Measurements from ENCODE around the gene SMARCC2. TPM values are rescaled to one million over a fixed set of nuclear protein-coding genes. Genes with fewer than 3 reads are reported as not detected.

SMARCC2 gene
- total and polyA plus RNA-seq, 2 of the 13 experiments (the other 11 are each of a cell fraction or from before 2014, with no cell fraction given), result 21.3 to 24.1 TPM

DNA sequence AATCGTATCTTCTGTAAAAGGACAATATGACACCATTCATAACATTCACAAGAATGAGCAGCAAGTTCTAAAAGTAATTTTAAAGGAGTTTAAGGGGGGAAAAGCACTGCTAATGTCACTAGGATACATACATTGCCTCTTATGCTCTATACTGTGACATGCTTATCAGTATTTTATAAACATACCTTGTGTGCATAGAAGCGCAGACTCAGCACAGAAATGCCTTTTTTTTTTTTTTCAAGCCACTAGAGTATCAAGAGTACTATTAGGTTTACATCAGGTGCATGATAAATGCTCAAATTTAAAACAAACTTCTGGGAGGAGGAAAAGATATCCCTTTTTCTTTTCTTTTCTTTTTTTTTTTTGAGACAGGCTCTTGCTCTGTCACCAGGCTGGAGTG, 13.6 kb upstream of the SMARCC2 start:
- no peaks in the 10 kb centered on the region for H3K4me1 ChIP-seq (ENCODE audit: insufficient read depth, low read length)
- no TSS peak for BruUV-seq (replicated peaks)
- in situ Hi-C loops (cut with HindIII; ENCODE audit: extremely low pct_ligation_motif_present, low pct_unique_long_range_greater_than_20kb), result no loop called here
- TF ChIP-seq MAFK (conservative IDR thresholded peaks at IDR 0.05 in 1 of 2, IDR thresholded peaks at IDR 0.05 in 1 of 2; ENCODE audit: low read length in 2 of 2) (peak in 1 of 2 experiments; percentile 26; a peak in 1 of 4 replicates), ELF1 (CRISPR knock-in tag; IDR thresholded peaks at IDR 0.05) (no peak)
- no peak for DNase-seq (ENCODE audit: low spot score)
- no peak overlapping the region for H3K4me3 ChIP-seq (replicated peaks in 1 of 3; ENCODE audit: insufficient read depth in 1 of 3, low read depth in 2 of 3, low read length in 3 of 3)
- no peak overlapping the region for H3K27ac ChIP-seq (ENCODE audit: extremely low read length, insufficient read depth, low read length)
- H3K9me3 ChIP-seq (ENCODE audit: low read length), result no peaks in the 10 kb centered on the region
- H3K27me3 ChIP-seq (ENCODE audit: control insufficient read depth in 1 of 2, insufficient read depth in 2 of 2, low read length in 2 of 2), result no peaks in the 10 kb centered on the region
- ChIA-PET POLR2A (interaction anchor here (0.7 to 1.6 kb wide), 2 partner anchors 19 to 38 kb away, joined by 3 to 11 read pairs; partner anchors contain the start of gene RNF41), CTCF (ENCODE audit: low intra/inter-chr PET ratio, low total read pairs) (no interaction called here)
- 88% methylated on average over 2 of the region's 2 CpGs for WGBS (ENCODE audit: low lambda C conversion rate)
- no peak overlapping the region for H2AFZ ChIP-seq (ENCODE audit: low read length)
- no peaks in the 10 kb centered on the region for H4K20me1 ChIP-seq (ENCODE audit: insufficient read depth, low read length)
- H3K4me2 ChIP-seq (ENCODE audit: low read depth, low read length), result no peak overlapping the region
- H3K79me2 ChIP-seq (ENCODE audit: insufficient read depth, low read length), result no peaks in the 10 kb centered on the region
- H3K9ac ChIP-seq (ENCODE audit: insufficient read depth, low read depth, low read length), result no peak overlapping the region
- H3K36me3 ChIP-seq (replicated peaks in 1 of 2; ENCODE audit: control insufficient read depth in 1 of 2, insufficient read depth in 2 of 2, low read length in 2 of 2), result peaks cover 14 to 30% of the 10 kb centered on the region in 2 experiments
- no peak for FAIRE-seq
- intact Hi-C loops (cut with micrococcal nuclease; ENCODE audit: unreplicated experiment), result no loop called here
- ATAC-seq, result no peak

DNA sequence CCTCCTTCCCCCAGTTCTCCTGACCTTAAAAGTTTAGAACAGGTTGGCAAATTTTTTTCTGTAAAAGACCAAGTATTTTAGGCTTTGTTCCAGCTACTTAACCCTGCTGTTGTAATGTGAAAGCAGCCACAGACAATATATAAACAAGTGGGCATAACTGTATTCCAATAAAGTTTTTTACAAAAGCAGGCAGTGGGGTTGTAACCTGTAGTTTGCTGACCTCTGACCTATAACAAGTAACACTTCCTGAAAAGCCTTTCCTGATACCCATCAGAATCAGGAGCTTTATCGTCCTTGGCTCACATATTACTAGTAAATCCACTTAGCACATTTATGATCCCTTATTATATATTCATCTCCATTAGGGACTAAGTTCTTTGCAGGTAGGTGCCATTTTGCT, 13.1 kb upstream of the SMARCC2 start:
- Histone ChIP-seq H3K36me3 (replicated peaks in 1 of 2; ENCODE audit: control insufficient read depth in 1 of 2, insufficient read depth in 2 of 2, low read length in 2 of 2) (peaks cover 10 to 26% of the 10 kb centered on the region in 2 experiments), H3K27me3 (ENCODE audit: control insufficient read depth in 1 of 2, insufficient read depth in 2 of 2, low read length in 2 of 2) (no peaks in the 10 kb centered on the region), H3K27ac (ENCODE audit: extremely low read length, insufficient read depth, low read length) (no peak overlapping the region), H3K4me2 (ENCODE audit: low read depth, low read length) (no peak overlapping the region), H3K9me3 (ENCODE audit: low read length) (no peaks in the 10 kb centered on the region), H2AFZ (ENCODE audit: low read length) (no peak overlapping the region), H3K4me3 (replicated peaks in 1 of 3; ENCODE audit: insufficient read depth in 1 of 3, low read depth in 2 of 3, low read length in 3 of 3) (no peak overlapping the region), H4K20me1 (ENCODE audit: insufficient read depth, low read length) (no peaks in the 10 kb centered on the region), H3K4me1 (ENCODE audit: insufficient read depth, low read length) (no peaks in the 10 kb centered on the region), H3K79me2 (ENCODE audit: insufficient read depth, low read length) (no peaks in the 10 kb centered on the region), H3K9ac (ENCODE audit: insufficient read depth, low read depth, low read length) (no peak overlapping the region)
- peak; percentile 60 for TF ChIP-seq ZBTB40 (IDR thresholded peaks at IDR 0.05)
- TF ChIP-seq ZBTB40 (CRISPR knock-in tag; IDR thresholded peaks at IDR 0.05), result peak; percentile 92
- 0 out of 2 replicates have a peak, but pooled peaks have one; percentile 21 for TF ChIP-seq NR2F6 (IDR thresholded peaks at IDR 0.05)
- TF ChIP-seq NR2F6 (CRISPR knock-in tag; IDR thresholded peaks at IDR 0.05), result no peak
- no peak for TF ChIP-seq FLYWCH1 (CRISPR knock-in tag; IDR thresholded peaks at IDR 0.05)
- TF ChIP-seq, protein P1, sequence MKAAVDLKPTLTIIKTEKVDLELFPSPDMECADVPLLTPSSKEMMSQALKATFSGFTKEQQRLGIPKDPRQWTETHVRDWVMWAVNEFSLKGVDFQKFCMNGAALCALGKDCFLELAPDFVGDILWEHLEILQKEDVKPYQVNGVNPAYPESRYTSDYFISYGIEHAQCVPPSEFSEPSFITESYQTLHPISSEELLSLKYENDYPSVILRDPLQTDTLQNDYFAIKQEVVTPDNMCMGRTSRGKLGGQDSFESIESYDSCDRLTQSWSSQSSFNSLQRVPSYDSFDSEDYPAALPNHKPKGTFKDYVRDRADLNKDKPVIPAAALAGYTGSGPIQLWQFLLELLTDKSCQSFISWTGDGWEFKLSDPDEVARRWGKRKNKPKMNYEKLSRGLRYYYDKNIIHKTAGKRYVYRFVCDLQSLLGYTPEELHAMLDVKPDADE (CRISPR knock-in tag; IDR thresholded peaks at IDR 0.05), result no peak
- 88% methylated on average over 1 of the region's 1 CpG for WGBS (ENCODE audit: low lambda C conversion rate)
- FAIRE-seq (no peak), ATAC-seq (no peak), DNase-seq (ENCODE audit: low spot score) (no peak)
- CTCF ChIA-PET (ENCODE audit: low intra/inter-chr PET ratio, low total read pairs), result no interaction called here
- POLR2A ChIA-PET, result interaction anchor here (1.6 kb wide), 1 partner anchor 19 kb away, joined by 11 read pairs; the partner anchor contains the start of gene RNF41
- intact Hi-C loops (cut with micrococcal nuclease; ENCODE audit: unreplicated experiment) (no loop called here), in situ Hi-C loops (cut with HindIII; ENCODE audit: extremely low pct_ligation_motif_present, low pct_unique_long_range_greater_than_20kb) (no loop called here)
- no TSS peak for BruUV-seq (replicated peaks)
